BE2C (cell line): Measurements from ENCODE around the gene HS6ST3.

Experiments
- DNase-seq: peaks from one replicate; pipeline ENCODE4 v3.0.0-alpha.2; 2020
- H3K27me3 ChIP-seq: fragments of 250-450 bp; sonication (Bioruptor Pico); 2 replicates; pipeline ENCODE4 v1.5.1; 2020; ENCODE audit warnings: mild to moderate bottlenecking
- H3K36me3 ChIP-seq: fragments of 250-450 bp; sonication (Bioruptor Pico); 2 replicates; pipeline ENCODE4 v1.5.1; 2020; ENCODE audit warnings: mild to moderate bottlenecking
- H3K4me1 ChIP-seq: fragments of 250-450 bp; sonication (Bioruptor Pico); 2 replicates; pipeline ENCODE4 v1.5.1; 2020
- H3K4me3 ChIP-seq: 2 replicates; pipeline ENCODE4 v1.5.1; 2011; ENCODE audit warnings: low read depth, low read length
- H3K9me3 ChIP-seq: fragments of 250-450 bp; sonication (Bioruptor Pico); 2 replicates; pipeline ENCODE4 v1.5.1; 2020
- CTCF ChIP-seq: IDR thresholded peaks from 2 replicates; pipeline ENCODE4 v1.5.1; 2012; ENCODE audit warnings: mild to moderate bottlenecking, low read depth, low read length

Gene HS6ST3

GRCh38 chr13:96428911-96429310, 339.0 kb downstream of the HS6ST3 start:
- H3K9me3 ChIP-seq = no peaks in the 10 kb centered on the region
- TF ChIP-seq CTCF = no peak
- no peak overlapping the region for H3K4me3 ChIP-seq
- no peaks in the 10 kb centered on the region for H3K36me3 ChIP-seq
- no peaks in the 10 kb centered on the region for H3K27me3 ChIP-seq
- H3K4me1 ChIP-seq = no peaks in the 10 kb centered on the region
- DNase-seq = no peak

GRCh38 chr13:96431044-96431581, 341.2 kb downstream of the HS6ST3 start:
- DNase-seq = no peak
- Histone ChIP-seq H3K4me1 (no peaks in the 10 kb centered on the region), H3K36me3 (no peaks in the 10 kb centered on the region), H3K9me3 (no peaks in the 10 kb centered on the region), H3K27me3 (no peaks in the 10 kb centered on the region), H3K4me3 (no peak overlapping the region)
- no peak for TF ChIP-seq CTCF

GRCh38 chr13:96444676-96445075, 354.8 kb downstream of the HS6ST3 start:
- Histone ChIP-seq H3K4me3 (no peak overlapping the region), H3K9me3 (no peaks in the 10 kb centered on the region), H3K27me3 (no peaks in the 10 kb centered on the region), H3K36me3 (no peaks in the 10 kb centered on the region), H3K4me1 (no peaks in the 10 kb centered on the region)
- no peak for DNase-seq
- TF ChIP-seq CTCF = no peak

GRCh38 chr13:96449920-96450319, 360.0 kb downstream of the HS6ST3 start:
- no peak overlapping the region for H3K4me3 ChIP-seq
- no peaks in the 10 kb centered on the region for H3K36me3 ChIP-seq
- TF ChIP-seq CTCF = no peak
- H3K9me3 ChIP-seq = no peaks in the 10 kb centered on the region
- no peaks in the 10 kb centered on the region for H3K27me3 ChIP-seq
- H3K4me1 ChIP-seq = no peaks in the 10 kb centered on the region
- DNase-seq = no peak

- H3K4me1 ChIP-seq = no peaks in the 10 kb centered on the region
These were observed 360.6 kb downstream of the HS6ST3 start for GRCh38 chr13:96450326-96451020.

More at GRCh38 chr13:96450326-96451020, 360.6 kb downstream of the HS6ST3 start:
- H3K27me3 ChIP-seq = no peaks in the 10 kb centered on the region
- no peak for DNase-seq
- H3K4me3 ChIP-seq = no peak overlapping the region
- no peaks in the 10 kb centered on the region for H3K36me3 ChIP-seq
- TF ChIP-seq CTCF = no peak
- H3K9me3 ChIP-seq = no peaks in the 10 kb centered on the region
